Karpas-422 (cell line): ENCODE results near the gene TRIP4. TPM values are rescaled to one million over a fixed set of nuclear protein-coding genes. Genes with fewer than 3 reads are reported as not detected.
"Not testable (repeated sequence)": the region's sequence is repeated elsewhere in the genome, so short reads cannot be mapped to it uniquely, and the experiment has no call there.

Experiments
- DNase-seq: peaks from one replicate; pipeline ENCODE4 v3.0.0-alpha.2; 2015
- H2AFZ ChIP-seq: fragments of 200-600 bp; sonication (generic); 2 replicates; pipeline ENCODE4 v1.6.1; 2014; ENCODE audit warnings: antibody characterized with exemption, low read length, mixed read lengths
- H3K27ac ChIP-seq: fragments of 200-600 bp; sonication (generic); 2 replicates; pipeline ENCODE4 v1.5.1; 2014; ENCODE audit warnings: mild to moderate bottlenecking, low read length, moderate library complexity
- H3K27me3 ChIP-seq: fragments of 200-600 bp; sonication (generic); 2 replicates; pipeline ENCODE4 v1.6.1; 2014; ENCODE audit warnings: low read length, mixed read lengths
- H3K36me3 ChIP-seq: fragments of 200-600 bp; sonication (generic); 2 replicates; pipeline ENCODE4 v1.6.1; 2014; ENCODE audit warnings: low read length, mixed read lengths; ENCODE audit not compliant: insufficient read depth
- H3K4me1 ChIP-seq: fragments of 200-600 bp; sonication (generic); 2 replicates; pipeline ENCODE4 v1.6.1; 2014; ENCODE audit warnings: mild to moderate bottlenecking, low read length, mixed read lengths
- H3K4me2 ChIP-seq: fragments of 200-600 bp; sonication (generic); 2 replicates; pipeline ENCODE4 v1.6.1; 2014; ENCODE audit warnings: low read length, low read depth, mild to moderate bottlenecking; ENCODE audit not compliant: poor library complexity, severe bottlenecking
- H3K4me3 ChIP-seq: fragments of 200-600 bp; sonication (generic); 2 replicates; pipeline ENCODE4 v1.5.1; 2014; ENCODE audit warnings: mild to moderate bottlenecking, antibody characterized with exemption, low read length, mixed read lengths
- H3K79me2 ChIP-seq: fragments of 200-600 bp; sonication (generic); 2 replicates; pipeline ENCODE4 v1.6.1; 2014; ENCODE audit warnings: mild to moderate bottlenecking, low read length, mixed read lengths
- H3K9ac ChIP-seq: fragments of 200-600 bp; sonication (generic); 2 replicates; pipeline ENCODE4 v1.6.0; 2014; ENCODE audit warnings: low read length
- H3K9me2 ChIP-seq: fragments of 200-600 bp; sonication (generic), shearing (Covaris generic); replicated peaks from 2 replicates; pipeline ENCODE4 v1.6.0; 2014; ENCODE audit warnings: mild to moderate bottlenecking, low read length, moderate library complexity; ENCODE audit not compliant: insufficient read depth
- H3K9me3 ChIP-seq: fragments of 300-700, 200-600 bp; sonication (generic); 2 replicates; pipeline ENCODE4 v1.6.1; 2014; ENCODE audit warnings: low read length, mixed read lengths
- H4K20me1 ChIP-seq: fragments of 200-600 bp; sonication (generic); 2 replicates; pipeline ENCODE4 v1.6.1; 2014; ENCODE audit warnings: mild to moderate bottlenecking, antibody characterized with exemption, low read length, low read depth; ENCODE audit not compliant: insufficient read depth
- total RNA-seq: library from RNA; depleted of rRNA; stranded (reverse); fragments of >200 nt; shearing (Covaris generic); gene quantifications from 2 replicates; pipeline ENCODE4 v1.2.3, GENCODE V29; 2014; ENCODE audit warnings: low replicate concordance

Gene TRIP4
- total RNA-seq, 1 experiment from 2014 or later, result 11.9 TPM

DNA sequence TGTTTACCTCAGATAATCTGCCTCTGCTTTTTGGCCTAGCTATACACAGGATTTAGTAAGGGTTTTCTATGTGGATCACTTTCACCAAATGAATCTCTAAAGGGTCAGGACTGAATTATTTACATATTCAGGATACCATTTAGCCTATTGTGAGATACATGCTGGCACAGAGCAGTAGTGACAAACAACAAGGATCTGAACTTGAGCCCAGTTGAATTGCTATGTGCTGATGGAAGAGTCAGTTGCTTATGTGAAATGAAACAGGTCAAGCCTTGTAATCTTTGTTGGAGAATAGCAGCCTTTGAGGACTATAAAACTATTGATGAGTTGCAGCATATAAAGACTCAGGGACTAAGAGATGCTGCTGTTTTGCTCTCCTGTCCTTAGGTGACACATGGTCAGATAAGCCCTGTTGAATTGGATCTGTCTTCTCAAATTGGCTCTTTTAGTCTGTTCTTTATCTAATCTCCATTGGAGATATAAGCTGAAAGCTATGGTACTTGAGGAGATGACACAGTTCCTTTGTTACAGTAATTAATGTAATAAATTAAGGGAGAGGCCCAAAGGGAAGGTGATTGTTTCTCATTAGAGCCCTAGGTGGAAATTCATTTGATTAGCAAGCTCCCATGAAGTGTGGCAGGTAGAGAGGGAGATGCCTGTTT is 103.1 kb downstream of the TRIP4 start:
- Histone ChIP-seq H3K4me3 (no peak overlapping the region), H3K27ac (no peak overlapping the region), H4K20me1 (0 out of 2 replicates have a peak, but pooled peaks cover 3% of the 10 kb centered on the region), H3K79me2 (peaks cover 94% of the 10 kb centered on the region), H3K9me3 (no peaks in the 10 kb centered on the region), H3K9ac (no peak overlapping the region), H3K4me1 (no peaks in the 10 kb centered on the region), H3K36me3 (peaks cover 6% of the 10 kb centered on the region), H2AFZ (no peak overlapping the region), H3K27me3 (no peaks in the 10 kb centered on the region), H3K4me2 (no peak overlapping the region), H3K9me2 (no peaks in the 10 kb centered on the region)
- DNase-seq, result no peak

DNA sequence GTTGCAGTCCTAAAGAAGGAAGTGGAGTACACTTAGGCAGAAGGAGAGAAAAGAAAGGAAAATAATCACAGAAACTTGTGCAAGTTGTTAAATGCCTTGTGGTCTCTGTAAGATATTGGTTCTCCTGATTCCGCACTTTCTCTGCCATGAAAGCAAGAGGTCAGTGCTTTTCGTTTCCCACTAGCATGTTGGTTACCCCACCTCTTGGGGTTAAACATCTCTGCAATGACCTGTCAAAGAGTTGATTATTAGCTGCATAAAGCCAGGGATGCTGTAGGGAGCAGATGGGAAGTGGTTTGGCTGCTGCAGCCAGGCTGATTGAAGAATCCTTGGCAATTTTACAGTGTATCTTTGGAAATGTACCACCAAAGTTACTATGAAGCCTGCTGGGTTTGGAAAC is 106.0 kb downstream of the TRIP4 start:
- no peak overlapping the region for H3K27ac ChIP-seq
- no peaks in the 10 kb centered on the region for H3K4me1 ChIP-seq
- no peak overlapping the region for H3K4me3 ChIP-seq
- H3K9ac ChIP-seq, result no peak overlapping the region
- no peak overlapping the region for H2AFZ ChIP-seq
- peaks cover 91% of the 10 kb centered on the region for H3K79me2 ChIP-seq
- H4K20me1 ChIP-seq, result no peaks in the 10 kb centered on the region
- H3K9me3 ChIP-seq, result no peaks in the 10 kb centered on the region
- DNase-seq, result no peak
- no peak overlapping the region for H3K4me2 ChIP-seq
- H3K36me3 ChIP-seq, result peaks cover 1% of the 10 kb centered on the region; the same call in 1 of the 2 replicates
- no peaks in the 10 kb centered on the region for H3K9me2 ChIP-seq
- H3K27me3 ChIP-seq, result no peaks in the 10 kb centered on the region

DNA sequence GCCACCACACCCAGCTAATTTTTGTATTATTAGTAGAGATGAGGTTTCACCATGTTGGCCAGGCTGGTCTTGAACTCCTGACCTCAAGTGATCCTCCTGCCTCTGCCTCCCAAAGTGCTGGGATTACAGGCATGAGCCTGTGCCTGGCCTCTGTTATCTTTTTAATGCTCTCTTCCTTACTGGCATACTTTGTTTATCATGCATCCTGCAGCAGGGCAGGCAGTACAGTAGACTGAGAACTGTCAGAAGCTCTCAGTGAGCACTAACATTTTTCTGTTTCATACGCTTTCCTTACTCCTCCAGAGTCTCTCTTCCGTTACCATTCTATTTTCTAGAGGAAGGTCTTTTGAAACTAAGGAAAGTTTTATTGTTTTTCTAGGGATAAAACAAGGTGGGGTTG is 108.3 kb downstream of the TRIP4 start:
- H4K20me1 ChIP-seq, H3K4me3 ChIP-seq: not testable (repeated sequence)

DNA sequence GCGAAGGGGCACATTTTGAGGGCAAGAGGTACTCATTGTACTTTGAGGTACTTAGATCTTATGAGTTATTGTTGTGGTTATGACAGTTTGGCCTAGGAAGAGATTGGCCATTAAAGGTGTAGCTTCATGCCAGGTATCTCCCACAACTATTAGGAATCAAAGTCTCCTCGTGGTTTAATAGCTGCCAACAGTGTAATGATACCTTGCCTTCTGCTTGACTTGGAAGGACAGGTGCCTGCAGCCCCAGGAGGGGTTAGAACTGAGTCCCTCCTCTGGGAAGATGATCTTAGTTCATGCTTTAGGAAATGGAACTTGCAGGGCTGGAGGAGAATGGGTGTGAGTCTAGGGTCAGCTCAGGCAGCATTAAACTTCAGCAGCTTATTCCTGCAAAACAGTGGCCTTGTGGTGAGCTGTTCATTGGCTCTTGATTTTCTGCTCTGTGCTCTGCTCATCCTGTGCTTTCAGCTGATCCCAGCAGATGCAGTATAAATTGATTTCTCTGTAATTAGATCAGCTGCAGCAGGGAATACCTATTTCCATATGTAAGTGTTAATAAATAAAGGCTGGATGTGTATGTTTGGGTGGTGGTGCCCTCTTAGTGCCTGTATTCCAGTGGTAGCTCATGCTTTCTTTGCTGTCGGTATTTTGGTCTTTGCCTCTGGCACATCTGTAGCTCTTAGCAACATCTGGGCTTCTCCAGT is 113.2 kb downstream of the TRIP4 start:
- Histone ChIP-seq H3K36me3 (peaks cover 39% of the 10 kb centered on the region; the same call in 1 of the 2 replicates), H3K79me2 (peaks cover 95% of the 10 kb centered on the region), H4K20me1 (no peaks in the 10 kb centered on the region), H3K9ac (no peak overlapping the region), H2AFZ (no peak overlapping the region), H3K27me3 (no peaks in the 10 kb centered on the region), H3K4me2 (no peak overlapping the region), H3K4me1 (peaks cover 47% of the 10 kb centered on the region), H3K9me3 (no peaks in the 10 kb centered on the region), H3K4me3 (no peak overlapping the region), H3K27ac (peak overlapping the region; percentile 34; the same call in 1 of the 2 replicates), H3K9me2 (no peaks in the 10 kb centered on the region)
- DNase-seq, result no peak

More for the DNA sequence above, 108.3 kb downstream of the TRIP4 start:
- Histone ChIP-seq H3K79me2 (peaks cover 95% of the 10 kb centered on the region), H3K36me3 (peaks cover 23% of the 10 kb centered on the region; the same call in 1 of the 2 replicates)
- H3K9me2 ChIP-seq, H3K4me2 ChIP-seq, H3K4me1 ChIP-seq, H2AFZ ChIP-seq, H3K9me3 ChIP-seq, H3K9ac ChIP-seq, H3K27me3 ChIP-seq, H3K27ac ChIP-seq, DNase-seq: not testable (repeated sequence)

DNA sequence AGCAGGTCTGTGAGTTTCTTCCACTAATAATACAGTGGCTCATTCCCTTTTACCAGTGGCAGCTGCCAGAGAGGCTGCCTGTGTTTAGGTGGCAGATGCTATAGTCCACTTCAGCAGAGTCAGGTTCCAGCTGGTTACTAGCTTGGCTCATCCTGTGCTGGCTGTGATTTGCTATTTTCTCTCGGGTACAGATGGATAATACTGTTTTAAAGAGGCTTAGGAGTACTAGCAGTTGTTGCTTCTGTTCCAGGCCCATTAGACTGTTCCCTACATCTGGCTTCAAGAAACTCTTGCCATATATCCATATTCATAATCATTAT is 113.7 kb downstream of the TRIP4 start:
- Histone ChIP-seq H3K4me1 (peaks cover 47% of the 10 kb centered on the region), H3K9me2 (no peaks in the 10 kb centered on the region), H3K36me3 (peaks cover 39% of the 10 kb centered on the region; the same call in 1 of the 2 replicates), H3K9me3 (no peaks in the 10 kb centered on the region), H3K27me3 (no peaks in the 10 kb centered on the region), H2AFZ (no peak overlapping the region), H3K27ac (peak overlapping the region; percentile 34), H3K4me3 (no peak overlapping the region), H3K4me2 (peak overlapping the region; percentile 52), H4K20me1 (no peaks in the 10 kb centered on the region), H3K9ac (no peak overlapping the region), H3K79me2 (peaks cover 92% of the 10 kb centered on the region)
- DNase-seq, result no peak

DNA sequence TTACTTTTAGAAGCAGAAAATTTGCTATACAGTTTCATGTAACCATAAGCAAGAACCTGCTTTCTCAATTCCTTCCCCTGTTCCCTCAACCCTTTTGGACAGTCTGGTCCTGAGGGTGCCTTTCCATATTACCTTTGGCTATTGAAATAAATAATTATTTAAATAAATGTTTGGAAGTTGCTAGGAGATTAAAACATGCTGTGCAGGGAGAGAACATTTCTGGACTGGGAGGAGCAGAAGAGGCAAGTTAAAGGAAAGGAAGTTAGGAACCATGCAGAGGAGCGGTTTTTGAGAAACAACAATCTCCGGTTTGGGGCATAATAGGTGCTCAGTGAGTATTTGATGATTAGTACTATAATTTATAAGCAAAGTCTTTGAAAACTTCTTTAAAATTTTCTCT is 114.5 kb downstream of the TRIP4 start:
- H3K4me1 ChIP-seq, result peaks cover 54% of the 10 kb centered on the region
- H3K4me3 ChIP-seq, result no peak overlapping the region
- peaks cover 91% of the 10 kb centered on the region for H3K79me2 ChIP-seq

DNA sequence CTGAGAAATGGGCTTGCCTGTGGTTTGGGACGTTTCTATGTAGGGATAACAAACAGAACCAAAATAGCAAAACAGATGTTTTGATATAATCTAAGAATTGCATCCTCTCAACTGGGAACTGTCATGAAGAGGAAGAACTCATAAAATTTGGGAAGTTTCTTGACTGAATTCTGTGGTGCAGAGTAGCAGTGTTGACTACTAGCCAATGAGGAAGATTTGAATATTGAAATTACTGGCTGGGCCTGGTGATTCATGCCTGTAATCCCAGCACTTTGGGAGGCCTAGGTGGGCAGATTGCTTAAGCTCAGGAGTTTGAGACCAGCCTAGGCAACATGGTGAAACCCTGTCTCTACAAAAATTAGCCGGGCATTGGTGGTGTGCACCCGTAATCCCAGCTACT is 114.9 kb downstream of the TRIP4 start:
- Histone ChIP-seq H3K4me1 (peaks cover 58% of the 10 kb centered on the region), H3K79me2 (peaks cover 91% of the 10 kb centered on the region), H3K27me3 (no peaks in the 10 kb centered on the region), H3K9me3 (no peaks in the 10 kb centered on the region), H3K27ac (peak overlapping the region; percentile 34), H3K9ac (no peak overlapping the region), H3K36me3 (peaks cover 39% of the 10 kb centered on the region; the same call in 1 of the 2 replicates), H3K4me3 (no peak overlapping the region), H4K20me1 (no peaks in the 10 kb centered on the region), H3K9me2 (no peaks in the 10 kb centered on the region), H3K4me2 (peak overlapping the region; percentile 52), H2AFZ (no peak overlapping the region)
- no peak for DNase-seq

More for the DNA sequence above, 114.5 kb downstream of the TRIP4 start:
- Histone ChIP-seq H3K9ac (no peak overlapping the region), H3K27ac (peak overlapping the region; percentile 34), H2AFZ (no peak overlapping the region), H3K27me3 (no peaks in the 10 kb centered on the region), H3K36me3 (peaks cover 39% of the 10 kb centered on the region; the same call in 1 of the 2 replicates), H3K4me2 (peak overlapping the region; percentile 52), H3K9me3 (no peaks in the 10 kb centered on the region), H3K9me2 (no peaks in the 10 kb centered on the region), H4K20me1 (no peaks in the 10 kb centered on the region)
- no peak for DNase-seq

DNA sequence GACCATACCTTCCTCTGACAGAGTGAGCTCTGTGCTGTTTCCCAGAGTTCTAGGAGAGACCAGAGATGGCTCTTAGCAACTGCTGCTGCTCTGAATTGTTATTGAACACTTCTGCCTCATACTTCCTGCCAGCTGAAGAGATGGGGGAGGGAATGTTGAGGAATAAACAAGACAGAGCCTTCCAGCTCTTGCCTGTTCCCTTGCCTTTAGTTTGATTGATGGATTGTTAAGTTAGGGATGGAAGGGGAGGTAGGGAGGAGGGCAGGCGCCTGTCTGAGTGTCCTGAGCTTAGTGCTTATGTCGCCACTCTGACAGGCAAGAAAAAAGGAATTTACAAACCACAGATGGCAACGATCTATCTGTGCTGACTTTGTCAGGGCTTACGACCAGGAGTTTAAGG is 115.6 kb downstream of the TRIP4 start:
- no peak for DNase-seq
- Histone ChIP-seq H3K36me3 (peaks cover 39% of the 10 kb centered on the region; the same call in 1 of the 2 replicates), H3K4me2 (peak overlapping the region; percentile 52), H3K9ac (peak overlapping the region; percentile 10; the same call in 1 of the 2 replicates), H3K4me3 (no peak overlapping the region), H3K79me2 (peaks cover 96% of the 10 kb centered on the region), H3K9me2 (no peaks in the 10 kb centered on the region), H3K9me3 (no peaks in the 10 kb centered on the region), H3K4me1 (peaks cover 65% of the 10 kb centered on the region), H3K27ac (peak overlapping the region; percentile 34), H4K20me1 (no peaks in the 10 kb centered on the region), H2AFZ (no peak overlapping the region), H3K27me3 (no peaks in the 10 kb centered on the region)
